Natural killer cell treated with Interleukin-12 subunit alpha and Interleukin-12 subunit beta and Interleukin-15 and Interleukin-18, amount 100 ng/mL, for 72 hours (primary cell): ENCODE results near the gene THOC1. TPM values are rescaled to one million over a fixed set of nuclear protein-coding genes. Genes with fewer than 3 reads are reported as not detected.
"Not testable (repeated sequence)": the region's sequence is repeated elsewhere in the genome, so short reads cannot be mapped to it uniquely, and the experiment has no call there.

Experiments used
- ATAC-seq, 2 donors: fragments of 150-1000 bp; cut with Tn5 transposase in 1 of 2; sonication (Bioruptor Pico), chemical (Tn5 transposase) in 1 of 2; 2 replicates each; pipeline ENCODE4 v1.10.0; 2021
- DNase-seq: peaks from one replicate; pipeline ENCODE4 v3.0.0; 2022; ENCODE audit warnings: low spot score
- H3K27ac Mint-ChIP-seq, 2 donors: 1 replicate in 1 of 2; 2 replicates in 1 of 2; pipeline ENCODE4 v1.8.0; 2022; ENCODE audit warnings: mixed read lengths in 2 of 2, mild to moderate bottlenecking in 1 of 2, moderate library complexity in 1 of 2
- H3K27me3 Mint-ChIP-seq, 2 donors: 1 replicate in 1 of 2; 2 replicates in 1 of 2; pipeline ENCODE4 v1.8.0; 2022; ENCODE audit warnings: mixed read lengths in 2 of 2
- H3K36me3 Mint-ChIP-seq: one replicate; pipeline ENCODE4 v1.8.0; 2022; ENCODE audit warnings: mixed read lengths
- H3K4me1 Mint-ChIP-seq, 2 donors: 1 replicate in 1 of 2; 2 replicates in 1 of 2; pipeline ENCODE4 v1.8.0; 2022; ENCODE audit warnings: low read depth in 2 of 2, mixed read lengths in 2 of 2, mild to moderate bottlenecking in 1 of 2
- H3K4me3 Mint-ChIP-seq: one replicate; pipeline ENCODE4 v1.8.0; 2022; ENCODE audit warnings: mixed read lengths
- H3K9me3 Mint-ChIP-seq: 2 replicates; pipeline ENCODE4 v1.8.0; 2022; ENCODE audit warnings: mixed read lengths
- total RNA-seq, 2 donors: library from RNA; stranded (reverse); gene quantifications; one replicate each; pipeline ENCODE4 v1.2.3, GENCODE V29; 2022

The THOC1 gene
- total RNA-seq, 2 donors from 2014 or later: 45.4 to 72.6 TPM

- Mint-ChIP-seq H3K36me3 (no peaks in the 10 kb centered on the region), H3K4me3 (no peak overlapping the region), H3K9me3 (no peaks in the 10 kb centered on the region), H3K27ac (no peak overlapping the region), H3K4me1 (no peaks in the 10 kb centered on the region), H3K27me3 (peaks cover 0 to 11% of the 10 kb centered on the region in 2 donors)
- ATAC-seq (no peak), DNase-seq (no peak)
Measured at GRCh38 chr18:295756-296490, 28.1 kb upstream of the THOC1 start.

- H3K4me1 Mint-ChIP-seq: no peaks in the 10 kb centered on the region
- H3K27me3 Mint-ChIP-seq: peaks cover 0 to 9% of the 10 kb centered on the region in 2 donors
- no peaks in the 10 kb centered on the region for H3K36me3 Mint-ChIP-seq
- no peak overlapping the region for H3K27ac Mint-ChIP-seq
- H3K9me3 Mint-ChIP-seq: no peaks in the 10 kb centered on the region
- no peak for DNase-seq
- no peak for ATAC-seq
- no peak overlapping the region for H3K4me3 Mint-ChIP-seq
Measured at GRCh38 chr18:294566-294965, 26.7 kb upstream of the THOC1 start.

- no peak overlapping the region for H3K27ac Mint-ChIP-seq
- ATAC-seq: no peak
- H3K36me3 Mint-ChIP-seq: no peaks in the 10 kb centered on the region
- no peaks in the 10 kb centered on the region for H3K4me1 Mint-ChIP-seq
- H3K9me3 Mint-ChIP-seq: no peaks in the 10 kb centered on the region
- no peak overlapping the region for H3K4me3 Mint-ChIP-seq
- peaks cover 0 to 9% of the 10 kb centered on the region in 2 donors for H3K27me3 Mint-ChIP-seq
- DNase-seq: no peak
Measured at GRCh38 chr18:293536-293935, 25.7 kb upstream of the THOC1 start.

- H3K4me1 Mint-ChIP-seq: no peaks in the 10 kb centered on the region
- H3K36me3 Mint-ChIP-seq: no peaks in the 10 kb centered on the region
- H3K9me3 Mint-ChIP-seq: no peaks in the 10 kb centered on the region
Measured at GRCh38 chr18:292271-292670, 24.4 kb upstream of the THOC1 start.

GRCh38 chr18:289970-290369 lies 22.1 kb upstream of the THOC1 start:
- not testable (repeated sequence) for H3K9me3 Mint-ChIP-seq, H3K4me3 Mint-ChIP-seq, ATAC-seq

More at GRCh38 chr18:292271-292670, 24.4 kb upstream of the THOC1 start:
- Mint-ChIP-seq H3K27me3 (peaks cover 0 to 12% of the 10 kb centered on the region in 2 donors), H3K4me3 (no peak overlapping the region), H3K27ac (no peak overlapping the region)
- no peak for ATAC-seq
- no peak for DNase-seq

GRCh38 chr18:289026-289425 lies 21.2 kb upstream of the THOC1 start:
- no peak overlapping the region for H3K4me3 Mint-ChIP-seq
- peaks cover 6 to 19% of the 10 kb centered on the region in 2 donors for H3K27me3 Mint-ChIP-seq
- DNase-seq: no peak
- no peak for ATAC-seq
- H3K9me3 Mint-ChIP-seq: no peaks in the 10 kb centered on the region
- H3K4me1 Mint-ChIP-seq: peaks cover 0 to 4% of the 10 kb centered on the region in 2 donors
- no peaks in the 10 kb centered on the region for H3K36me3 Mint-ChIP-seq
- no peak overlapping the region for H3K27ac Mint-ChIP-seq

More at GRCh38 chr18:289970-290369, 22.1 kb upstream of the THOC1 start:
- not testable (repeated sequence) for H3K4me1 Mint-ChIP-seq, H3K27ac Mint-ChIP-seq, H3K36me3 Mint-ChIP-seq, DNase-seq
- peaks cover 6 to 22% of the 10 kb centered on the region in 2 donors for H3K27me3 Mint-ChIP-seq

GRCh38 chr18:286515-287310 lies 18.9 kb upstream of the THOC1 start:
- ATAC-seq (no peak), DNase-seq (no peak)
- Mint-ChIP-seq H3K4me1 (peaks cover 0 to 4% of the 10 kb centered on the region in 2 donors), H3K9me3 (no peaks in the 10 kb centered on the region), H3K36me3 (no peaks in the 10 kb centered on the region), H3K27ac (no peak overlapping the region), H3K27me3 (peaks cover 10 to 17% of the 10 kb centered on the region in 2 donors), H3K4me3 (no peak overlapping the region)

DNA sequence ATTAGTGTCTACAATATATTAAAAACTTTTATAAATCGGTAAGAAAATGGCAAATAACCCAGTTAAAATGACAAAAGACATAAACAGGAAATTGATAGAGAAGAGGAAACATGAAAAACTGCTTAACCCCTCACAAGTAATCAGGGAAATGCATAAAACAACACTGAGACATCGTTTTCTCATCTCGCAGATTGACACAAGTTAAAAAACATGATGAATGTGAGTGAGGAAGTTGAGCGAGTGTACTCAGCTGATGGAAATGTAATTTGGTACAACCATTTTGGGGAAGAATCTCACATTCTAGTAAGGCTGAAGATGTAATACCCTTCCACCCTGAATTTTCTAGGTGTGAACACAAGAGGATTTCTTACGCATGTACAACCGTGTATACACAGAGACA lies 18.0 kb upstream of the THOC1 start:
- no peaks in the 10 kb centered on the region for H3K36me3 Mint-ChIP-seq
- ATAC-seq: no peak

GRCh38 chr18:275486-275885 lies 7.6 kb upstream of the THOC1 start:
- Mint-ChIP-seq H3K36me3 (no peaks in the 10 kb centered on the region), H3K9me3 (no peaks in the 10 kb centered on the region), H3K27me3 (peaks cover 11 to 13% of the 10 kb centered on the region in 2 donors), H3K4me1 (no peaks in the 10 kb centered on the region), H3K4me3 (no peak overlapping the region), H3K27ac (no peak overlapping the region)
- DNase-seq (no peak), ATAC-seq (no peak)

More for the DNA sequence above, 18.0 kb upstream of the THOC1 start:
- Mint-ChIP-seq H3K27ac (no peak overlapping the region), H3K4me1 (peaks cover 0 to 4% of the 10 kb centered on the region in 2 donors), H3K9me3 (no peaks in the 10 kb centered on the region), H3K4me3 (no peak overlapping the region), H3K27me3 (peaks cover 16 to 18% of the 10 kb centered on the region in 2 donors)
- DNase-seq: no peak

GRCh38 chr18:274313-274712 lies 6.5 kb upstream of the THOC1 start:
- H3K4me1 Mint-ChIP-seq: peaks cover 4 to 5% of the 10 kb centered on the region in 2 donors
- no peak for DNase-seq
- H3K9me3 Mint-ChIP-seq: no peaks in the 10 kb centered on the region
- no peaks in the 10 kb centered on the region for H3K36me3 Mint-ChIP-seq
- peaks cover 11 to 13% of the 10 kb centered on the region in 2 donors for H3K27me3 Mint-ChIP-seq
- ATAC-seq: no peak
- no peak overlapping the region for H3K27ac Mint-ChIP-seq
- no peak overlapping the region for H3K4me3 Mint-ChIP-seq

- Mint-ChIP-seq H3K9me3 (no peaks in the 10 kb centered on the region), H3K4me3 (no peak overlapping the region), H3K27ac (no peak overlapping the region), H3K4me1 (peaks cover 5 to 9% of the 10 kb centered on the region in 2 donors), H3K27me3 (peaks cover 11 to 13% of the 10 kb centered on the region in 2 donors), H3K36me3 (no peaks in the 10 kb centered on the region)
- ATAC-seq (no peak), DNase-seq (no peak)
Measured at GRCh38 chr18:273525-273924, 5.7 kb upstream of the THOC1 start.

GRCh38 chr18:272650-273049 lies 4.8 kb upstream of the THOC1 start:
- Mint-ChIP-seq H3K27ac (no peak overlapping the region), H3K36me3 (no peaks in the 10 kb centered on the region), H3K4me3 (no peak overlapping the region), H3K4me1 (peaks cover 9 to 16% of the 10 kb centered on the region in 2 donors), H3K9me3 (no peaks in the 10 kb centered on the region), H3K27me3 (peaks cover 9 to 11% of the 10 kb centered on the region in 2 donors)
- ATAC-seq (no peak), DNase-seq (no peak)

DNA sequence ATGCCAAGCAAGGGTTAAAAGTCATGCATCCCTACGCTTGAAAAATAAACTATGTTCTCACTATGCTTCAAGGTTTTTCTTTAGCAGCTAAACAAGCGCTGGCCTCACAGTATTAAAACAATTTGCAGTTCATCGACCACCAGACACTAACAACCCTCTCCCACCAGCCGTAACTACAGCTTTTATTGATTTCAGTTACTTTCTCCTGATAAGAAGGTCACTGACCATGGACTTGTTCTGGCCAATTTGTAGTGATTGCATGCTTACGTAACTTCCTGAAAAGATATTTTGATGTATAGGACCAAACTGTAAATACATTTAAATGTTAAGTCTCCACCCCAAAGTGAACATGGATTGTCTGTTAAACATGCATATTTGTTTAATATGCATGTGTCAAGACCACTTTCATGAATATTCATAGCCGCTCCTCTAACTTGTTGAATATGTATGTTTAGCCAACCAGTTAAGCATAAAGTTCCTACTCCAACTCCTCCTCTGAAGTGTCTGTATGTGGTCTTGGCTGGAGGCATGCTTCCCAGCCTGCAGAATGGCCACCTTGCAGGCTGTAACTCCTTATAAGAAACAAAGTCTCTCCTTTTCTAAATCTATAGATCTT lies 1.7 kb upstream of the THOC1 start:
- Mint-ChIP-seq H3K9me3 (no peaks in the 10 kb centered on the region), H3K4me3 (peak overlapping the region; percentile 53), H3K27me3 (no peaks in the 10 kb centered on the region), H3K4me1 (peaks cover 17 to 24% of the 10 kb centered on the region in 2 donors), H3K27ac (peak overlapping the region; percentile 20 to 64), H3K36me3 (peaks cover 5% of the 10 kb centered on the region)
- ATAC-seq (no peak), DNase-seq (no peak)

- Mint-ChIP-seq H3K27me3 (no peaks in the 10 kb centered on the region), H3K4me1 (peaks cover 21 to 30% of the 10 kb centered on the region in 2 donors), H3K9me3 (no peaks in the 10 kb centered on the region), H3K4me3 (peak overlapping the region; percentile 95), H3K27ac (peak overlapping the region; percentile 98 to 100), H3K36me3 (peaks cover 15% of the 10 kb centered on the region)
- DNase-seq (no peak), ATAC-seq (no peak)
Measured at GRCh38 chr18:267380-267687, 513 bp downstream of the THOC1 start.
